GF-D8 (cell line): ENCODE results near the gene UBN1.

ENCODE experiments used
- DNase-seq: peaks from one replicate; lab custom pipeline; 2025; lab: John Stamatoyannopoulos, UW

The UBN1 gene, protein sequence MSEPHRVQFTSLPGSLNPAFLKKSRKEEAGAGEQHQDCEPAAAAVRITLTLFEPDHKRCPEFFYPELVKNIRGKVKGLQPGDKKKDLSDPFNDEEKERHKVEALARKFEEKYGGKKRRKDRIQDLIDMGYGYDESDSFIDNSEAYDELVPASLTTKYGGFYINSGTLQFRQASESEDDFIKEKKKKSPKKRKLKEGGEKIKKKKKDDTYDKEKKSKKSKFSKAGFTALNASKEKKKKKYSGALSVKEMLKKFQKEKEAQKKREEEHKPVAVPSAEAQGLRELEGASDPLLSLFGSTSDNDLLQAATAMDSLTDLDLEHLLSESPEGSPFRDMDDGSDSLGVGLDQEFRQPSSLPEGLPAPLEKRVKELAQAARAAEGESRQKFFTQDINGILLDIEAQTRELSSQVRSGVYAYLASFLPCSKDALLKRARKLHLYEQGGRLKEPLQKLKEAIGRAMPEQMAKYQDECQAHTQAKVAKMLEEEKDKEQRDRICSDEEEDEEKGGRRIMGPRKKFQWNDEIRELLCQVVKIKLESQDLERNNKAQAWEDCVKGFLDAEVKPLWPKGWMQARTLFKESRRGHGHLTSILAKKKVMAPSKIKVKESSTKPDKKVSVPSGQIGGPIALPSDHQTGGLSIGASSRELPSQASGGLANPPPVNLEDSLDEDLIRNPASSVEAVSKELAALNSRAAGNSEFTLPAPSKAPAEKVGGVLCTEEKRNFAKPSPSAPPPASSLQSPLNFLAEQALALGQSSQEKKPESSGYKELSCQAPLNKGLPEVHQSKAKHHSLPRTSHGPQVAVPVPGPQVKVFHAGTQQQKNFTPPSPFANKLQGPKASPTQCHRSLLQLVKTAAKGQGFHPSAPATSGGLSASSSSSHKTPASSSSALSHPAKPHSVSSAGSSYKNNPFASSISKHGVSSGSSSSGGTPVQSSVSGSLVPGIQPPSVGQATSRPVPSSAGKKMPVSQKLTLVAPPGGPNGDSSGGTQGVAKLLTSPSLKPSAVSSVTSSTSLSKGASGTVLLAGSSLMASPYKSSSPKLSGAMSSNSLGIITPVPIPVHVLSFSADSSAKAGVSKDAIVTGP (N-terminal part only)

GRCh38 chr16:4846901-4847773, at the start of gene UBN1, which contains the start of gene GLYR1:
UBN1 (plus strand) TSS chr16:4847481; CDS start chr16:4852918, 5,437 bp downstream.
GLYR1 (minus strand) TSS chr16:4847288; CDS start chr16:4847265, 23 bp downstream.
- DNase-seq, result peak; percentile 88

GRCh38 chr16:4797805-4798252, 49.5 kb upstream of the UBN1 start:
- DNase-seq, result no peak

- DNase-seq, result no peak
Observed at GRCh38 chr16:4798456-4798855, 48.8 kb upstream of the UBN1 start.

DNA sequence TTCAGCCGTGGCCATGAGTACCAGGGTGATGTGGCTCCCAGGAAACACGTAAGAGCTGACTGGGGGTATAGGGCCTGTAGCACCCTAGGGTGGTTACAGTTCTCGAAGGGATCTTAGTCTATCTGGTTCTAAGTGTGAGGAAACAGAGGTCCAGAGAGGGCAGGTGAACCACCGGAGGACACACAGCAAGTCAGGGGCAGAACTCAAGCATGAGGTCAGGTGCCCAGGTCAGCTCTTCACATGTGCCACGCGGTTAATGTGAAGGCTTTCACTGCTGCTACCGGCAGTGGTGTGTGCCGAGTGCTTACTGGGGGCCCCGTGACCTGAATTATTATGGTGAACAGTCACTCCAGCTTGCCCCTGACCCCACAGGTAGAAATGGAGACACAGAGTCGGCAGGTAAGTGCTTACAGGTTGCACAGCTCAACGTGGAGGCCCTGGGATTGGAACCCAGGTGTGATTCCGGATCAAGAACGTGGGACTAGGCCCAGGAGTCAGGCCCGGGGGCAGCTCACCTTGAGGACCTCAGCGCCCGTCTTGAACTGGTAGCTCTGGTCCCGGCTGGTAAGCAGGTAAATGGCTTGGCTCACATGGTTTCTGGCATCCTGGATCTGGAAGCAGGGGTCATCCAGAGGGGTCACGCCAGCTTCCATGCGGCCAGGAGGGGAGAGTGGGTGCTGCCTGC, 48.0 kb upstream of the UBN1 start:
- no peak for DNase-seq

DNA sequence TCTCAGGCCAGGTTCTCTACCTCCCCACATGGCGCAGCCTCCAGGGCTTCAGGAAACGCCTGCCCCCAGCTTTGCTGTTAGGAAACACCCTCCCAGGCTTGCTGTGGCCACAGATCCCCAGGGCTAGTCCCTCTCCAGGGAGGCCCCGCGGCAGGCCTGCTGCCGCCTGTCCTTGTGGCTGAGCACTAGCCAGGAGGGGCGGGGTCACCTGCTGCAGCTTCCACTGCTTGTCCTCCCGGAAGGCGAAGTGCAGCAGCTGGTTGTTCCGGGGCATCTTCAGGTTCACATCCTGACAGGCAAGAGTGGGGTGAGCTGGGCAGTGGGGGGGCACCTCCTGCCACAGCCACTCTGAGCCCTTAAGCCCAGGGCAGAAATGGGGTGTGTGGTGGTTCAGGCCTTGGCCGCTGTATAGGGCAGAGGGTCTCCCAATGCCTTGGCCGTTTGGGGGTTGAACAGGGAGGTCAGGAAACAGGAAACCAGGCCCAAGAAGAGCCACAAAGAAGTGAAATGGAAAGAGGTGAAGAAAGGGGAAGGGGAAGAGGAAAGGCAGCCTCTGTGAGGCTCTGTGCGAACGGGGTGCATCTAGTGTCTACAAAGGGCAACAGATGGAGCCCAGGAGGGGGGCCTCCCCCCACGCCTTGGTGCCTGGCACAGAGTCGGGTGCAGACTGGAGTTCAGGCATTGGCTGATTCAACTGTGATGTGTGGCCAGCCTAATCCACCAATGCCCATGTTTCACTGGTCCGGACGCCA, 46.8 kb upstream of the UBN1 start:
- DNase-seq, result peak; percentile 95

DNA sequence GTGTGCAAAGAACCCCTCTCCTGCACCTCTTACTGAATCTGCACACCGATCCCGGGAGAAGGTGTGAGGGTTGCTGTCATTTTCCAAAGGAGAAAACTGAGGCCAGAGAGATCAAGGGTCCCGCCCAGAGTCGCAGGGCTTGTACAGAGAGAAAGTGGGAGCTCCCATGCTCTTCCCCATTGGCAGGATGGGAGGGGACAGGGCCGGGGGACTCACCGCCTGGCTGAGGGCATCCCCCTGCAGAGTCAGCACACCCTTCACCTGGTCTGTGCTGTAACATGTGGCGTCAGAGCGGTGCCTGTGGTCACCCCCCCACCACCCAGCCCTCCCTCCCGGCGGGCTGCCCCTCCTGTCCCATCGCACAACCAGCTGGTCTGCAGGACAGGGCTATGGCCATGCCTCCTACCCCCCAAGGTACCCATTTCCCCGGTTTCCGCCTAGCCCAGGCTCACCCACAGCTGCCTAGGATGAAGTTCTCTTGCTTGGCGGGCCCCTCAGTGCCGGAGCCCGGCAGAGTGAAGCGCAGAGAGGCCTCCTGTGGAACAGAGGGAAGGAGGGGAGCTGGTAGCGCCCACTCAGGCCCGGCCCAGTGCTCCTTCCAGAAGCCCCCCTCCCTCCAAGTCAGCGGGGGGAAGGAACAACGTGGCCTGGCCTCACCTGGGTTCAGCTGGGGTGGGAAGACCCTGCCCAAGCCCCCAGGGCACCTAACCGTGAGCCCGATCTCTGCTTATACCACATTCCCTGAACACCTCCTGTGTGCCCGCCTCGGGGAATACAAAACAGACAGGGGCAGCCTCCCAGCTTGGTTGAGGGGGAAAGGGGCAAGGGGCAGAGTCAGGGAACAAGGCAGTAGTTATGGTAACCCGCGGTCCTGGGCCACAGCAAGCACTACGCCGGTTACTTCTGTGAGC, 46.0 kb upstream of the UBN1 start:
- DNase-seq, result no peak

GRCh38 chr16:4801962-4802658, 45.2 kb upstream of the UBN1 start, which contains the start of gene ROGDI:
ROGDI (minus strand) TSS chr16:4802633; CDS start chr16:4802571, 62 bp downstream.
- peak; percentile 49 for DNase-seq

DNA sequence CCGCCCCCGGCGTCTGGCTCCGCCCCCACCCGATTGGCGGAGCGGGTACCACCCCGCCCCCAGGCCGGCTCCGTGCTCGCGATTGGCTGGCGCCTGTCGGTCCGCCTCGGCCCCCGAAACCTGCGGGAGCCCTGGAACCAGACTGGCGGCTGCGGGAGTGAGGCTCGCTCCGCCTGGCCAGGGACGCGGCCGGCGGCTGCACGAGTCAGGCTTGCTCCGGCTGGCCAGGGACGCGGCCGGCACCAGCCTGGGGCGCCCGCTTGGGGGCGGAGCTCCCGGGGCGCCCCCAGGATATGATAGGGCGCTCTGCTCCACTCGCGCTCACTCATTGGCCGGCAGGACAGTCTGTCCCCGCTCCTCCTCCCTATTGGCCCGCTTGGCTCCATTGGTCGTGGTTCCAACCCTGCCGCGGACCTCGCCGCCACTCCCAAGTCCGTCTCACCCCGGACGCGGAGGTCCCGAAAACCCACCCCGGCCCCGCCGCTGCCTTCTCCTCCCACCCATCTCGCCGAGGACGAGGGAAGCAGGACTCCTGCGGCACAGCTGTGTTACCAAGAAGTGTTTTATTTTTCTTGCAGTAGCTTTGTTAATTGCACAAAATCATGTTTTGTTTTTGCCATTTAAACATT, 44.5 kb upstream of the UBN1 start:
- DNase-seq, result peak; percentile 65

- no peak for DNase-seq
Observed at GRCh38 chr16:4803401-4803844, 43.9 kb upstream of the UBN1 start.

DNA sequence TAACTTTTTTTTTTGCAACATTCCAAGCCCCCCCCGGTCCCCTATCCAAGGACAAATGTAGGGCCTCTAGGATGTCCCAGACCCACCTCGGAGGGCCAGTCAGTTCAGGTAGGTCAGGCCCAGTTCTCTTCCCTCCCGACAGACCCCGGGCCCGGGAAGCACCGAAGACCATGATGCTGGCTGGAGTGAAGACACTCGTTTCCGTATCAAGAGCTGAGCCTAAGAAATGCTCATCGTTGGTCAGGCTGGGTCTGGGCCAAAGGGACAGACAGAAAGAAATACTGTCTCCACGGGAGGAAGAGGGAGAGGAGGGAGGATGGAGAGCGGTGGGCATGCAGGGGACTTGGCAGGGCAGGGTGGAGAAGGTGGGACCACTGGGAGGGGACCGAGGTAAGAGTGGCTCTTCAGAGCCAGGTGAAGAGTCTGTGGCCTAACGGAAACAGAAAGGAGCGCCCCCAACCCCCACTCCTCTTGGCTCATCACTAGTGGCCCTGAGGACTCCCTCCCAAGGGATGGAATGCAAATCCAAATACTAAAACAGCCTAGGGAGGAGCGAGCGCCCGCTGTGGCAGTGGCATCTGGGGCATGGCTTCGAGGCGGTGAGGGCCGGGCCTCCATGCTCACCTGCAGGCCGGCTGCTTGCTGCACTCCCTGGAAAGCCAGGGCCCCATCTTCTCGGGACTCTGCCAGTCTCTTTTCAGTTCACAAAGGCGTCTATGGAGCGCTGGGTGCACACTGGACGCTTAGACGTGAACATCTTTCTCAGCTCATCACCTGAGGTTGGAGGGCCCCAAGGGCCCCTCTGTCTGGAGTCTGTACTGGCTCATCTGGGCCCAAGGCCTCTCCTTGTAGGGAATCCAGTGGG, 43.2 kb upstream of the UBN1 start:
- DNase-seq, result no peak

- DNase-seq, result no peak
Observed at GRCh38 chr16:4805231-4805630, 42.0 kb upstream of the UBN1 start.

DNA sequence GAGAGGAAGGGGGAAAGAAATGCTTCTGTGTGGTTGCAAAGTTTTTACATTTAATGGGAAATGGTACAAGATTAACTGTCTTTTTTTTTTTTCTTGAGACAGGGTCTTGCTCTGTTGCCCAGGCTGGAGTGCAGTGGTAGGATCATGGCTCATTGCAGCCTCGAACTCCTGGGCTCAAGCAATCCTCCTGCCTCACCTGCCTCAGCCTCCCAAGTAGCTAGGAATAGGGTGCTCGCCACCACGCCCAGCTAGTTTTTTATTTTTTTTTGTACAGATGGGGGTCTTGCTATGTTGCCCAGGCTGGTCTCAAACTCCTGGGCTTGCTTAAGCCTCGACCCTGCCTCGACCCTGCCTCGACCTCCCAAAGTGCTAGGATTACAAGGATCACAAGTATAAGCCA, 41.0 kb upstream of the UBN1 start:
- no peak for DNase-seq

DNA sequence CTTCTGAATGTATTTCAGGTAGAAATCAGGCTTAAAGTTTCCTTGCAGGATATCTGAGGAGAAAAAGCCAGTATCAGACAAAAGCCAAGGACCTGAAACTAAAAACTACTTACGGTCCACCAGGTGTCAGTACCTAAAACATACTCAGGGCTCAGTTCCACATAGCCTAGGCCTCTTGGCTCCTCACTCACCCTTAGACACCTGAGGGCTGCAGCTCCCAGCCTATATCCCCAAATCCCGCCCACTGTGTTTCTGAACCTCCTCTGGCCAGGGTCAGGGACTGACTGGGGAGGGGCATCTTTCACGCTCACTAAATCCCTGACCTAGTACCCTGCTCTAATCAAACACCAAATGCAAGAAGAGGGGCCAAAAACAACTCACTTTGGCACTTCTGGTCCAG, 36.0 kb upstream of the UBN1 start:
- no peak for DNase-seq

DNA sequence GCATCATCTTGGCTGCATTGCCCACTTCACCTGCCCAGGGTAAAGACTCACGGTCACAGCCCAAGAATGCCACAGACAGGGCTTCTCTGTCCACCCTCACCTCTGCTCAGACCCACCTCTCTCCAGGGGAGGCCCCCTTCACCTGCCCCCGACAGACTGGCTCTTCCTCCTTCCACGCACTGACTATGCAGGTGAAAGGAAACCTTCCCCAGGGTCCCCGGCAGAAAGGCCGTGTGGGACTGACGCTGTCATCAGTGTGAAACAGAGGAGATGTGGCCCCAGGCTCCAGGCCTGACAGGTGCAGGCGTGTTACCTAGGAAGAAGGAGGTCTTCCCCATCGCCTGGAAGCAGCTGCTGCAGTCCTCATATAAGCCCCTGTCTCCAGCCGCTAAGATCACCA, 35.5 kb upstream of the UBN1 start:
- no peak for DNase-seq

- DNase-seq, result no peak
Observed at GRCh38 chr16:4813251-4814003, 33.9 kb upstream of the UBN1 start.

DNA sequence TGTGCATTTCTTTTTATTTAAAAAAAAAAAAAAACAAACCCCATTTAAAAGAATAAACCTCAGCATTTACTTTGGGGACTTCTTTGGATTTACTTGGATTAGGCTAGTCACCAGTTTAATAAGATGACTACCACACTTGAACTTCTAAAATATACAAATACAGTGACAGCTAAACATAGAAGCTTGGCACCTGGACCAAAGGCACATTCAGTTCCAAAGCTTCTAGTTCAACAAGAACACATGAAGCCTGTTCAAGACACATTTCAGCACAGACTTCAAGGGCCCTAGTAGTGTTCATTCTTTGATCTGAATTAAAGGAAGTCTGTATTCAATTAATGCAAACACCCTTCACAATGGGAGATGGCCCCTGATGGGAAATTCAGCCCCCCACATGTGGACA, 33.2 kb upstream of the UBN1 start:
- no peak for DNase-seq
